GM21737 (cell line): Measurements from ENCODE around the gene GAREM2.

ENCODE experiments used
- ATAC-seq: cut with Tn5 transposase; IDR thresholded peaks from one replicate; pipeline ENCODE4 v1.9.1; 2021; ENCODE audit warnings: mild to moderate bottlenecking, moderate library complexity; ENCODE audit not compliant: unreplicated experiment

GAREM2 gene

GRCh38 chr2:26224095-26224494, 51.2 kb downstream of the GAREM2 start:
- ATAC-seq: no peak

- ATAC-seq: no peak
These were observed 56.7 kb downstream of the GAREM2 start for GRCh38 chr2:26229595-26229994.

- ATAC-seq: no peak
These were observed 57.9 kb downstream of the GAREM2 start for GRCh38 chr2:26230806-26231205.

- ATAC-seq: no peak
These were observed 62.2 kb downstream of the GAREM2 start for GRCh38 chr2:26235089-26235488.

- ATAC-seq: no peak
These were observed 65.0 kb downstream of the GAREM2 start for GRCh38 chr2:26237868-26238267.

- no peak for ATAC-seq
These were observed 65.5 kb downstream of the GAREM2 start for GRCh38 chr2:26238311-26238958.
